Neural cell (in vitro differentiated cells): ENCODE results near the gene PTHLH. TPM values are rescaled to one million over a fixed set of nuclear protein-coding genes. Genes with fewer than 3 reads are reported as not detected.
A peak's percentile ranks its signal among the peaks of the same experiment; 100 is the strongest.

Experiments
- H2AFZ ChIP-seq: fragments of 200-600, 300-800 bp; sonication (generic), shearing (Covaris generic); 2 replicates; pipeline ENCODE4 v1.6.0; 2014; ENCODE audit warnings: low read depth, mild to moderate bottlenecking, antibody characterized with exemption, low read length, moderate library complexity
- H3F3A ChIP-seq: fragments of 200-600 bp; shearing (Covaris generic); 2 replicates; pipeline ENCODE4 v1.6.1; 2016; ENCODE audit warnings: mild to moderate bottlenecking, moderate library complexity, mixed read lengths, antibody characterized with exemption, low read length; ENCODE audit not compliant: insufficient read depth, poor library complexity, severe bottlenecking
- H3K27ac ChIP-seq: fragments of 200-600, 300-800 bp; sonication (generic), shearing (Covaris generic); 2 replicates; pipeline ENCODE4 v1.5.1; 2014; ENCODE audit warnings: mild to moderate bottlenecking, low read length, moderate library complexity
- H3K27me3 ChIP-seq: fragments of 300-800, 200-600 bp; sonication (generic), shearing (Covaris generic); 2 replicates; pipeline ENCODE4 v1.6.0; 2014; ENCODE audit warnings: mild to moderate bottlenecking, low read depth, low read length, moderate library complexity; ENCODE audit not compliant: insufficient read depth
- H3K36me3 ChIP-seq: fragments of 300-800, 200-600 bp; sonication (generic), shearing (Covaris generic); 2 replicates; pipeline ENCODE4 v1.5.1; 2014; ENCODE audit warnings: mild to moderate bottlenecking, antibody characterized with exemption, low read length, moderate library complexity; ENCODE audit not compliant: insufficient read depth
- H3K4me2 ChIP-seq: fragments of 300-800, 200-600 bp; sonication (generic), shearing (Covaris generic); 2 replicates; pipeline ENCODE4 v1.6.0; 2014; ENCODE audit warnings: mild to moderate bottlenecking, low read length
- H3K4me3 ChIP-seq: fragments of 300-800, 200-600 bp; sonication (generic), shearing (Covaris generic); 2 replicates; pipeline ENCODE4 v1.5.1; 2014; ENCODE audit warnings: mild to moderate bottlenecking, low read length, moderate library complexity
- H3K79me2 ChIP-seq: fragments of 200-600 bp; shearing (Covaris generic); replicated peaks from 2 replicates; pipeline ENCODE4 v1.6.0; 2014; ENCODE audit warnings: mild to moderate bottlenecking, low read length, moderate library complexity; ENCODE audit not compliant: insufficient read depth
- H3K9ac ChIP-seq: fragments of 300-800, 200-600 bp; sonication (generic), shearing (Covaris generic); 2 replicates; pipeline ENCODE4 v1.6.1; 2016; ENCODE audit warnings: mild to moderate bottlenecking, low read length, mixed read lengths
- H3K9me2 ChIP-seq: fragments of 200-600 bp; shearing (Covaris generic); 2 replicates; pipeline ENCODE4 v1.6.1; 2016; ENCODE audit warnings: mild to moderate bottlenecking, low read length, mixed read lengths; ENCODE audit not compliant: insufficient read depth
- H3K9me3 ChIP-seq: fragments of 200-600, 300-800 bp; sonication (generic), shearing (Covaris generic); 2 replicates; pipeline ENCODE4 v1.6.1; 2016; ENCODE audit warnings: mild to moderate bottlenecking, mixed run types, low read length, moderate library complexity, mixed read lengths
- H4K20me1 ChIP-seq: fragments of 200-600 bp; shearing (Covaris generic); 2 replicates; pipeline ENCODE4 v1.6.1; 2016; ENCODE audit warnings: mild to moderate bottlenecking, mixed run types; ENCODE audit not compliant: insufficient read depth
- CTCF ChIP-seq: fragments of 450-650 bp; IDR thresholded peaks from 2 replicates; pipeline ENCODE4 v1.5.1; 2014; ENCODE audit warnings: antibody characterized with exemption, mild to moderate bottlenecking, moderate library complexity; ENCODE audit not compliant: poor library complexity, severe bottlenecking
- EP300 ChIP-seq: fragments of 450-650 bp; conservative IDR thresholded peaks from 2 replicates; pipeline ENCODE4 v1.6.1; 2014; ENCODE audit warnings: antibody characterized with exemption, mild to moderate bottlenecking, moderate library complexity; ENCODE audit not compliant: poor library complexity, severe bottlenecking
- EZH2 ChIP-seq: fragments of 200-600, 300-800 bp; shearing (Covaris generic), sonication (generic); IDR thresholded peaks from 2 replicates; pipeline ENCODE4 v1.6.1; 2014; ENCODE audit warnings: antibody characterized with exemption, low read length, borderline replicate concordance, mild to moderate bottlenecking; ENCODE audit not compliant: insufficient read depth, poor library complexity, severe bottlenecking
- MXI1 ChIP-seq: fragments of 450-650 bp; conservative IDR thresholded peaks from 2 replicates; pipeline ENCODE4 v1.6.1; 2014; ENCODE audit warnings: antibody characterized with exemption, mild to moderate bottlenecking; ENCODE audit not compliant: poor library complexity, severe bottlenecking
- POLR2AphosphoS5 ChIP-seq: IDR thresholded peaks from 2 replicates; pipeline ENCODE4 v1.6.1; 2012
- RAD21 ChIP-seq: fragments of 450-650 bp; conservative IDR thresholded peaks from 2 replicates; pipeline ENCODE4 v1.6.1; 2014; ENCODE audit warnings: antibody characterized with exemption, mild to moderate bottlenecking, moderate library complexity
- REST ChIP-seq: IDR thresholded peaks from 2 replicates; pipeline ENCODE4 v1.6.1; 2012; ENCODE audit warnings: borderline replicate concordance
- SMC3 ChIP-seq: fragments of 450-650 bp; conservative IDR thresholded peaks from 2 replicates; pipeline ENCODE4 v1.6.1; 2014; ENCODE audit warnings: antibody characterized with exemption, mild to moderate bottlenecking, moderate library complexity; ENCODE audit not compliant: poor library complexity
- TAF1 ChIP-seq: IDR thresholded peaks from 2 replicates; pipeline ENCODE4 v1.6.1; 2012; ENCODE audit warnings: low read depth
- polyA plus RNA-seq: library from polyadenylated mRNA; depleted of rRNA; stranded (reverse); fragments of >200 nt; gene quantifications from 2 replicates; pipeline ENCODE4 v1.2.3, GENCODE V29; 2014

Gene PTHLH
- polyA plus RNA-seq, 1 donor from 2014 or later: 0.22 TPM

- Histone ChIP-seq H4K20me1 (no peaks in the 10 kb centered on the region), H3K9ac (no peak overlapping the region), H3K9me3 (no peaks in the 10 kb centered on the region), H3K27ac (no peak overlapping the region), H3K4me2 (no peak overlapping the region), H3K4me3 (peak overlapping the region; percentile 7), H3K36me3 (no peaks in the 10 kb centered on the region), H3K27me3 (peaks cover 3% of the 10 kb centered on the region), H2AFZ (no peak overlapping the region), H3K9me2 (no peaks in the 10 kb centered on the region), H3F3A (no peaks in the 10 kb centered on the region), H3K79me2 (no peaks in the 10 kb centered on the region)
- no peak for TF ChIP-seq EZH2
- no peak for TF ChIP-seq CTCF
- no peak for TF ChIP-seq TAF1
- no peak for TF ChIP-seq POLR2AphosphoS5
- no peak for TF ChIP-seq RAD21
Measured at GRCh38 chr12:27952510-27952909, 20.0 kb downstream of the PTHLH start.

- H3K27me3 ChIP-seq: peaks cover 3% of the 10 kb centered on the region
- no peak overlapping the region for H3K4me2 ChIP-seq
- H3K4me3 ChIP-seq: peak overlapping the region; percentile 7
- no peaks in the 10 kb centered on the region for H3K9me2 ChIP-seq
- no peak overlapping the region for H2AFZ ChIP-seq
- no peaks in the 10 kb centered on the region for H3F3A ChIP-seq
- no peaks in the 10 kb centered on the region for H3K36me3 ChIP-seq
- no peak overlapping the region for H3K27ac ChIP-seq
- H3K9ac ChIP-seq: no peak overlapping the region
- no peaks in the 10 kb centered on the region for H3K79me2 ChIP-seq
- H3K9me3 ChIP-seq: no peaks in the 10 kb centered on the region
- no peaks in the 10 kb centered on the region for H4K20me1 ChIP-seq
- no peak for TF ChIP-seq RAD21
- TF ChIP-seq REST: no peak
- TF ChIP-seq POLR2AphosphoS5: no peak
- TF ChIP-seq EP300: no peak
- no peak for TF ChIP-seq TAF1
- no peak for TF ChIP-seq SMC3
- TF ChIP-seq EZH2: no peak
- TF ChIP-seq MXI1: no peak
- TF ChIP-seq CTCF: no peak
Measured at GRCh38 chr12:27951898-27952297, 20.6 kb downstream of the PTHLH start.
